Naive thymus-derived CD8-positive, alpha-beta T cell (primary cell): ENCODE data around the gene CPA5. TPM values are rescaled to one million over a fixed set of nuclear protein-coding genes. Genes with fewer than 3 reads are reported as not detected.

Experiments used
- ATAC-seq, 2 donors: fragments of 150-1000 bp; cut with Tn5 transposase in 1 of 2; sonication (Bioruptor Pico), chemical (Tn5 transposase) in 1 of 2; 1 replicate in 1 of 2; 2 replicates in 1 of 2; pipeline ENCODE4 v1.10.0; 2021; ENCODE audit warnings: mild to moderate bottlenecking in 2 of 2, moderate library complexity in 2 of 2
- POLR2A ChIA-PET: fragments of 350-600 bp; sonication (Branson Sonifier 250); formaldehyde crosslinking; loops from one replicate; lab custom pipeline; 2021; ENCODE audit warnings: antibody characterized with exemption; lab: Charles Lee
- DNase-seq, 10 donors: peaks; one replicate each; pipeline versions ENCODE4 v3.0.0 to v3.0.0-alpha.2; 2020 to 2022
- H3K27ac Mint-ChIP-seq, 10 donors: one replicate each; pipeline ENCODE4 v1.8.0; 2020 to 2022; ENCODE audit warnings: mild to moderate bottlenecking in 10 of 10, mixed read lengths in 10 of 10, moderate library complexity in 4 of 10, inconsistent platforms in 1 of 10
- H3K27me3 Mint-ChIP-seq, 5 donors: one replicate each; pipeline ENCODE4 v1.8.0; 2021 to 2022; ENCODE audit warnings: mixed read lengths in 5 of 5
- H3K36me3 Mint-ChIP-seq, 3 donors: one replicate each; pipeline ENCODE4 v1.8.0; 2020 to 2022; ENCODE audit warnings: mixed read lengths in 3 of 3, mild to moderate bottlenecking in 2 of 3, inconsistent platforms in 1 of 3
- H3K4me1 Mint-ChIP-seq, 4 donors: one replicate each; pipeline ENCODE4 v1.8.0; 2021 to 2022; ENCODE audit warnings: mixed read lengths in 4 of 4
- H3K4me3 Mint-ChIP-seq, 10 donors: one replicate each; pipeline ENCODE4 v1.8.0; 2020 to 2022; ENCODE audit warnings: mild to moderate bottlenecking in 10 of 10, mixed read lengths in 10 of 10, moderate library complexity in 6 of 10, inconsistent platforms in 1 of 10
- H3K9me3 Mint-ChIP-seq, 9 donors: one replicate each; pipeline ENCODE4 v1.8.0; 2020 to 2022; ENCODE audit warnings: mixed read lengths in 9 of 9, mild to moderate bottlenecking in 3 of 9, inconsistent platforms in 1 of 9, moderate library complexity in 1 of 9
- polyA plus RNA-seq, 3 donors: library from polyadenylated mRNA; unstranded; fragments of 300-500 nt; fragmentation: Illumina TruSeq; gene quantifications; one replicate each; pipeline ENCODE4 v1.2.3, GENCODE V29; 2021
- total RNA-seq, 8 experiments: library from RNA in 2 of 8; stranded (reverse) in 2 of 8; gene quantifications; one replicate each; pipeline ENCODE4 v1.2.3 and lab custom pipeline; 2021 to 2026

The CPA5 gene
- total and polyA plus RNA-seq, 5 experiments from 2014 or later = 9.4 to 159 (median 56.8) TPM

GRCh38 chr7:130353196-130353595 lies 8.6 kb downstream of the CPA5 start:
- POLR2A ChIA-PET = no interaction called here
- Mint-ChIP-seq H3K4me1 (peaks cover 0 to 28% (median 6%) of the 10 kb centered on the region in 4 donors), H3K27me3 (peaks cover 0 to 2% (median 0%) of the 10 kb centered on the region in 5 donors), H3K36me3 (no peaks in the 10 kb centered on the region), H3K4me3 (no peak overlapping the region), H3K27ac (peak overlapping the region in 5 of 10 donors; percentile 14 to 80 (median 48)), H3K9me3 (no peaks in the 10 kb centered on the region)
- DNase-seq (no peak), ATAC-seq (no peak)

DNA sequence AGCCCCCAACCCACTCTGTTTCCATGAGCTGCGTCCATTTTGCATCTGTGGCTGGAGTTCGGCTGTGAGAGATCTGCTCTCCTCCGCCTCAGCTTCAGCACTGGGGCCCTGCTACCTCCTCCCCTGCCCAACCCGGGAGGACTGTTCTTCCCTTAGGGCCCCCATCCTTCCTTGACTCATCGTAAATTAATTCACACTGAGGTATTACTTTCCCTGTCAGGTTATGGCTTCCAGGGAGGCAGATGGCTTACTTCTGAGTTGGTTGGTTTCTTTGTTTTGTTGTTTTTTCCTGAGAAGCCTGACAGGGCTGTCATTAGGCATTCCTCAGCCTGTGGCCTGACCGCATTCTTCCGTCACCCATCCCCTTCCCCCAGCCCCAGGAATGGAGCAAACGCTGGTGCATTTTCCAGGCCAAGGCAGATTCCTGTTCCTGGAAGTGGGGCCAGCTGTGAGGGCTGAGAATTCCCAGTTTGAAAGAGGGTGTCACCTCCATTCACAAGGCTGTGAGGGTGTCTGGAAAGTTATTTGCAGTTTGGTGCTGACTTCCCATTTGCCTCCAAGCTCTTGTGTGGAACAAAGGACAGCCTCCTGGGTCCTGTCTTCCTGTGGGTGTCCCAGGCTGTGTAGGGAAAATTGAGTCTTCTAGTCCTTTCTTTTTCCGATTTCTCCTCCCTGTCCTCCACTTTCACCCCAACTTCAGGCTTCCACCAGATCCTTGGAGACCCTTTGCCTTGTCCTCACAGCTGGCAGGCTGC lies 11.7 kb downstream of the CPA5 start:
- no peak overlapping the region for H3K4me3 Mint-ChIP-seq
- peaks cover 0 to 19% (median 10%) of the 10 kb centered on the region in 9 donors for H3K9me3 Mint-ChIP-seq
- no peak for ATAC-seq
- peaks cover 0 to 13% (median 9%) of the 10 kb centered on the region in 3 donors for H3K36me3 Mint-ChIP-seq
- peaks cover 0 to 13% (median 5%) of the 10 kb centered on the region in 4 donors for H3K4me1 Mint-ChIP-seq
- peak overlapping the region in 2 of 10 donors; percentile 17 to 45 for H3K27ac Mint-ChIP-seq
- H3K27me3 Mint-ChIP-seq = peaks cover 0 to 2% (median 0%) of the 10 kb centered on the region in 5 donors
- POLR2A ChIA-PET = no interaction called here
- no peak for DNase-seq

- Mint-ChIP-seq H3K36me3 (peaks cover 0 to 13% (median 9%) of the 10 kb centered on the region in 3 donors), H3K9me3 (peaks cover 0 to 19% (median 12%) of the 10 kb centered on the region in 9 donors), H3K4me1 (peaks cover 0 to 6% (median 3%) of the 10 kb centered on the region in 4 donors), H3K27ac (peak overlapping the region in 2 of 10 donors; percentile 17 to 55), H3K4me3 (no peak overlapping the region), H3K27me3 (peaks cover 0 to 2% (median 0%) of the 10 kb centered on the region in 5 donors)
- no peak for ATAC-seq
- POLR2A ChIA-PET = interaction anchor here (0.6 kb wide), 1 partner anchor 68 kb away, joined by 3 read pairs; no protein-coding TSS in a partner anchor
- no peak for DNase-seq
Observed at GRCh38 chr7:130356876-130357611, 12.4 kb downstream of the CPA5 start.

- Mint-ChIP-seq H3K4me1 (peaks cover 0 to 9% (median 6%) of the 10 kb centered on the region in 4 donors), H3K9me3 (peaks cover 0 to 19% (median 12%) of the 10 kb centered on the region in 9 donors), H3K4me3 (no peak overlapping the region), H3K27me3 (peaks cover 0 to 2% (median 0%) of the 10 kb centered on the region in 5 donors), H3K36me3 (peaks cover 0 to 13% (median 9%) of the 10 kb centered on the region in 3 donors), H3K27ac (no peak overlapping the region)
- ATAC-seq (no peak), DNase-seq (no peak)
- POLR2A ChIA-PET = no interaction called here
Observed at GRCh38 chr7:130358471-130358870, 13.9 kb downstream of the CPA5 start.

DNA sequence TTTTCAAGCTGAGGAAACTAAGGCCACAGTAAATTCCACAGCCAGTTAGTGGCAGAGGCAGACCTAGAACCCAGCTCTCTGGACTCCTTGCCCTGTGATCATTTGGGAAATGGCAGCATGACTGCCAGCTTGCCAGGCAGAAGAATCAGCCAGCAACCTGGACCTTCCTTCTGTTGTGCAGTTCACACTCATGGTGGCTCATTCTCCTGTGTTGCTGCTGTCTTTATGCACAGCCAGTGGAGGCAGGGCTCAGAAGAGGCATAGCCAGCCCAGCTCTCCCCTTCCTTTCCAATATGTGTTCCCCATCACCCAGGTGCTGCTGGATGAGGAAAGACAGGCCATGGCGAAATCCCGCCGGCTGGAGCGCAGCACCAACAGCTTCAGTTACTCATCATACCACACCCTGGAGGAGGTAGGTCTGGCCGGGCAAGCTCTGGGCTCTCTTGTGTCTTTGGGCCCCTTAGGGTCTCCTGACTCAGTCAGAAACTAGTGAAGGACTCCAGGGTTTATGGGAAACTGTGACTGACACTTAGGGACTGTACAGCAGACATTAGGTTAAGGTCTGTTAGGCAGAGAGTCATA lies 14.8 kb downstream of the CPA5 start:
- POLR2A ChIA-PET = no interaction called here
- H3K27ac Mint-ChIP-seq = peak overlapping the region in 2 of 10 donors; percentile 47 to 77
- peaks cover 0 to 13% (median 9%) of the 10 kb centered on the region in 3 donors for H3K36me3 Mint-ChIP-seq
- H3K9me3 Mint-ChIP-seq = peaks cover 0 to 19% (median 12%) of the 10 kb centered on the region in 9 donors
- no peaks in the 10 kb centered on the region for H3K27me3 Mint-ChIP-seq
- DNase-seq (no peak), ATAC-seq (no peak)
- peaks cover 0 to 9% (median 6%) of the 10 kb centered on the region in 4 donors for H3K4me1 Mint-ChIP-seq
- H3K4me3 Mint-ChIP-seq = no peak overlapping the region

GRCh38 chr7:130360518-130360917 lies 15.9 kb downstream of the CPA5 start:
- Mint-ChIP-seq H3K27ac (no peak overlapping the region), H3K36me3 (peaks cover 0 to 13% (median 9%) of the 10 kb centered on the region in 3 donors), H3K4me1 (peaks cover 0 to 17% (median 11%) of the 10 kb centered on the region in 4 donors), H3K9me3 (peaks cover 0 to 19% (median 12%) of the 10 kb centered on the region in 9 donors), H3K27me3 (no peaks in the 10 kb centered on the region), H3K4me3 (no peak overlapping the region)
- POLR2A ChIA-PET = no interaction called here
- DNase-seq (no peak), ATAC-seq (no peak)

DNA sequence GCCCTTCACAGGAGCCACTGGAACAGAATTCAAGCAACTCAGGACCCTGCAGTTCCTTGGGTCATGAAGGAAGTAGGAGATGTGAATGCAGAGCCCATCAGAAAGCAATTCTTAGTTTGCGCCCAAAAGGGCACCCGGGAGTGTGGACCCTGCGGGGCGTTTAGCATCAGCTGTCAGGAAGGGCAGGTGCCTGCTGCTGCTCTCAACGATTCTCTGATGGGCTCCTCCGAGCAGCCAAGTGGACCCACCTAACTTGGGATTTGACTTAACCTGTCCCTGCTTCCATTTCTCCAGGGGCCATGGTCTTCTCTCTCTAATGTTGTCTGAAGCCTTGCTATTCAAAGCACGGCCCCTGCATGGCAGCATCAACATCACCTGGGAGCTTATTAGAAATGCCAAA lies 17.1 kb downstream of the CPA5 start:
- Mint-ChIP-seq H3K27ac (no peak overlapping the region), H3K27me3 (no peaks in the 10 kb centered on the region), H3K36me3 (peaks cover 0 to 13% (median 9%) of the 10 kb centered on the region in 3 donors), H3K4me3 (no peak overlapping the region), H3K9me3 (peaks cover 0 to 19% (median 12%) of the 10 kb centered on the region in 9 donors), H3K4me1 (peaks cover under 1 to 28% (median 19%) of the 10 kb centered on the region in 4 donors)
- ATAC-seq = no peak
- no peak for DNase-seq
- POLR2A ChIA-PET = no interaction called here

GRCh38 chr7:130362251-130362816 lies 17.7 kb downstream of the CPA5 start:
- DNase-seq (no peak), ATAC-seq (no peak)
- peaks cover 7 to 35% (median 25%) of the 10 kb centered on the region in 4 donors for H3K4me1 Mint-ChIP-seq
- H3K36me3 Mint-ChIP-seq = peaks cover 0 to 14% (median 9%) of the 10 kb centered on the region in 3 donors
- peaks cover 0 to 19% (median 12%) of the 10 kb centered on the region in 9 donors for H3K9me3 Mint-ChIP-seq
- POLR2A ChIA-PET = no interaction called here
- no peaks in the 10 kb centered on the region for H3K27me3 Mint-ChIP-seq
- H3K4me3 Mint-ChIP-seq = no peak overlapping the region
- H3K27ac Mint-ChIP-seq = no peak overlapping the region

- DNase-seq (no peak), ATAC-seq (no peak)
- Mint-ChIP-seq H3K4me1 (peaks cover 10 to 44% (median 30%) of the 10 kb centered on the region in 4 donors), H3K27me3 (no peaks in the 10 kb centered on the region), H3K4me3 (no peak overlapping the region), H3K36me3 (peaks cover 0 to 15% (median 9%) of the 10 kb centered on the region in 3 donors), H3K27ac (no peak overlapping the region), H3K9me3 (peaks cover 0 to 19% (median 12%) of the 10 kb centered on the region in 9 donors)
- POLR2A ChIA-PET = interaction anchor here (0.9 kb wide), 1 partner anchor 39 kb away, joined by 3 read pairs; no protein-coding TSS in a partner anchor
Observed at GRCh38 chr7:130363026-130363847, 18.6 kb downstream of the CPA5 start.

- peaks cover 16 to 56% (median 42%) of the 10 kb centered on the region in 4 donors for H3K4me1 Mint-ChIP-seq
- DNase-seq (no peak), ATAC-seq (no peak)
- H3K36me3 Mint-ChIP-seq = peaks cover 0 to 11% (median 7%) of the 10 kb centered on the region in 3 donors
- peak overlapping the region in 1 of 10 donors; percentile 9 for H3K27ac Mint-ChIP-seq
- no peaks in the 10 kb centered on the region for H3K27me3 Mint-ChIP-seq
- no peak overlapping the region for H3K4me3 Mint-ChIP-seq
- POLR2A ChIA-PET = interaction anchor here (0.9 kb wide), 1 partner anchor 37 kb away, joined by 3 read pairs; no protein-coding TSS in a partner anchor
- peaks cover 0 to 13% (median 7%) of the 10 kb centered on the region in 9 donors for H3K9me3 Mint-ChIP-seq
Observed at GRCh38 chr7:130364451-130364850, 19.8 kb downstream of the CPA5 start.

- Mint-ChIP-seq H3K4me1 (peaks cover 17 to 62% (median 48%) of the 10 kb centered on the region in 4 donors), H3K27ac (peak overlapping the region in 8 of 10 donors; percentile 44 to 98 (median 92)), H3K36me3 (peaks cover 0 to 8% (median 5%) of the 10 kb centered on the region in 3 donors), H3K27me3 (no peaks in the 10 kb centered on the region), H3K9me3 (peaks cover 0 to 12% (median 4%) of the 10 kb centered on the region in 9 donors), H3K4me3 (peak overlapping the region in 8 of 10 donors; percentile 36 to 90 (median 73))
- ATAC-seq (no peak), DNase-seq (no peak)
- POLR2A ChIA-PET = interaction anchor here (1.1 kb wide), 1 partner anchor 76 kb away, joined by 3 read pairs; the partner anchor contains the start of gene CEP41
Observed at GRCh38 chr7:130365088-130365487, 20.5 kb downstream of the CPA5 start.
